ENCODE measurements around the gene MARF1. TPM values are rescaled to one million over a fixed set of nuclear protein-coding genes. Genes with fewer than 3 reads are reported as not detected.

The MARF1 gene
- total and polyA plus RNA-seq, 9 of the 15 experiments (the other 6 are each of a cell fraction or from before 2014, with no cell fraction given) = 4.7 to 33.2 (median 11.7) TPM

- TF ChIP-seq, protein P1, sequence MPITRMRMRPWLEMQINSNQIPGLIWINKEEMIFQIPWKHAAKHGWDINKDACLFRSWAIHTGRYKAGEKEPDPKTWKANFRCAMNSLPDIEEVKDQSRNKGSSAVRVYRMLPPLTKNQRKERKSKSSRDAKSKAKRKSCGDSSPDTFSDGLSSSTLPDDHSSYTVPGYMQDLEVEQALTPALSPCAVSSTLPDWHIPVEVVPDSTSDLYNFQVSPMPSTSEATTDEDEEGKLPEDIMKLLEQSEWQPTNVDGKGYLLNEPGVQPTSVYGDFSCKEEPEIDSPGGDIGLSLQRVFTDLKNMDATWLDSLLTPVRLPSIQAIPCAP (CRISPR knock-in tag; IDR thresholded peaks at IDR 0.05; ENCODE audit: borderline replicate concordance) = no peak
- TF ChIP-seq ESRRA (IDR thresholded peaks at IDR 0.05; ENCODE audit: borderline replicate concordance, low read depth) (no peak), ZC3H4 (CRISPR knock-in tag; IDR thresholded peaks at IDR 0.05; ENCODE audit: borderline replicate concordance) (no peak), TAF1 (IDR thresholded peaks at IDR 0.05; ENCODE audit: control insufficient read depth, extremely low read depth, insufficient read depth, low read length, severe bottlenecking) (peak; percentile 4), CEBPG (CRISPR knock-in tag; IDR thresholded peaks at IDR 0.05) (no peak), CEBPG (tag; conservative IDR thresholded peaks at IDR 0.05 in 1 of 2, IDR thresholded peaks at IDR 0.05 in 1 of 2) (peak; percentile 76 to 78; a peak in 3 of 4 replicates), GATA2 (CRISPR knock-in tag; IDR thresholded peaks at IDR 0.05) (no peak), MEIS2 (IDR thresholded peaks at IDR 0.05; ENCODE audit: partially characterized antibody) (peak; percentile 3), MGA (IDR thresholded peaks at IDR 0.05) (peak; percentile 26; the same call in 1 of the 2 replicates), ZBTB8A (IDR thresholded peaks at IDR 0.05; ENCODE audit: partially characterized antibody) (no peak), CEBPB (tag; IDR thresholded peaks at IDR 0.05) (peak; percentile 75), POLR2B (IDR thresholded peaks at IDR 0.05; ENCODE audit: low read depth, partially characterized antibody) (peak; percentile 11), ZNF197 (CRISPR knock-in tag; IDR thresholded peaks at IDR 0.05; ENCODE audit: low read depth) (0 out of 2 replicates have a peak, but pooled peaks have one; percentile 30)
Observed at GRCh38 chr16:15572329-15573001, 70.5 kb downstream of the MARF1 start (continued).
